Measurements from ENCODE around the gene ECHDC3. TPM values are rescaled to one million over a fixed set of nuclear protein-coding genes. Genes with fewer than 3 reads are reported as not detected.

The ECHDC3 gene
- total and polyA plus RNA-seq, 2 of the 13 experiments (the other 11 are each of a cell fraction or from before 2014, with no cell fraction given) = not detected

DNA sequence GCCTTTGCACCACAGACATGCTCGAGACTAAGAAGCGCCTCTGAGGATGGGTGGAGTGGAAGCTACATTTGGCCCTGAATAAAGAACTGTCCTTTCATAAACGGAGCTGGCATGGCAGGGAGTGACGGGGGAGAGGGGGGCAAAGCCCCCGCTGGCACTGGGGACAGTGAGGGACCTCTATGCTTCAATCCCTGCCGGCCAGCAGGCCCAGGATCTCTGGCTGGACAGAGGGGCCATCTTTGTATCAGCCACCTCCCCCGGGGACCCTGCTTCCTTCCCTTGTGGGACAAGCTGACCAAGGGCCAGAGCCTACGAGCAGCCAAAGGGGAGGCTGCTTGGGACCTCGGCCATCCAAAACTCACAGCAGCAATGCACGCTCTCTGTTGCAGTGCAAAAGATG lies 28.2 kb upstream of the ECHDC3 start:
- intact Hi-C loops (cut with micrococcal nuclease; ENCODE audit: unreplicated experiment) = no loop called here

More for the DNA sequence above, 28.2 kb upstream of the ECHDC3 start:
- no peak for ATAC-seq
- Histone ChIP-seq H3K79me2 (ENCODE audit: insufficient read depth, low read length) (no peaks in the 10 kb centered on the region), H3K4me2 (ENCODE audit: low read depth, low read length) (no peak overlapping the region), H3K9ac (ENCODE audit: insufficient read depth, low read depth, low read length) (no peak overlapping the region), H3K9me3 (ENCODE audit: low read length) (no peaks in the 10 kb centered on the region), H3K4me1 (ENCODE audit: insufficient read depth, low read length) (peaks cover 80% of the 10 kb centered on the region), H2AFZ (ENCODE audit: low read length) (no peak overlapping the region), H4K20me1 (ENCODE audit: insufficient read depth, low read length) (no peaks in the 10 kb centered on the region), H3K27me3 (ENCODE audit: control insufficient read depth in 1 of 2, insufficient read depth in 2 of 2, low read length in 2 of 2) (no peaks in the 10 kb centered on the region), H3K4me3 (replicated peaks in 1 of 3; ENCODE audit: insufficient read depth in 1 of 3, low read depth in 2 of 3, low read length in 3 of 3) (no peak overlapping the region), H3K27ac (ENCODE audit: extremely low read length, insufficient read depth, low read length) (no peak overlapping the region), H3K36me3 (replicated peaks in 1 of 2; ENCODE audit: control insufficient read depth in 1 of 2, insufficient read depth in 2 of 2, low read length in 2 of 2) (no peaks in the 10 kb centered on the region)
- CTCF ChIA-PET (ENCODE audit: low intra/inter-chr PET ratio, low total read pairs) = no interaction called here
- 93% methylated on average over 7 of the region's 10 CpGs for WGBS (ENCODE audit: low lambda C conversion rate)
- FAIRE-seq = no peak
- no peak for TF ChIP-seq PHF8 (CRISPR knock-in tag; IDR thresholded peaks at IDR 0.05)
- 0 out of 2 replicates have a peak, but pooled peaks have one; percentile 7 for TF ChIP-seq ZFY (CRISPR knock-in tag; IDR thresholded peaks at IDR 0.05)
- TF ChIP-seq ZFAT (CRISPR knock-in tag; conservative IDR thresholded peaks at IDR 0.05) = no peak
- TF ChIP-seq, protein P1, sequence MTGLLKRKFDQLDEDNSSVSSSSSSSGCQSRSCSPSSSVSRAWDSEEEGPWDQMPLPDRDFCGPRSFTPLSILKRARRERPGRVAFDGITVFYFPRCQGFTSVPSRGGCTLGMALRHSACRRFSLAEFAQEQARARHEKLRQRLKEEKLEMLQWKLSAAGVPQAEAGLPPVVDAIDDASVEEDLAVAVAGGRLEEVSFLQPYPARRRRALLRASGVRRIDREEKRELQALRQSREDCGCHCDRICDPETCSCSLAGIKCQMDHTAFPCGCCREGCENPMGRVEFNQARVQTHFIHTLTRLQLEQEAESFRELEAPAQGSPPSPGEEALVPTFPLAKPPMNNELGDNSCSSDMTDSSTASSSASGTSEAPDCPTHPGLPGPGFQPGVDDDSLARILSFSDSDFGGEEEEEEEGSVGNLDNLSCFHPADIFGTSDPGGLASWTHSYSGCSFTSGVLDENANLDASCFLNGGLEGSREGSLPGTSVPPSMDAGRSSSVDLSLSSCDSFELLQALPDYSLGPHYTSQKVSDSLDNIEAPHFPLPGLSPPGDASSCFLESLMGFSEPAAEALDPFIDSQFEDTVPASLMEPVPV (CRISPR knock-in tag; IDR thresholded peaks at IDR 0.05) = no peak
- TF ChIP-seq MTF1 (CRISPR knock-in tag; IDR thresholded peaks at IDR 0.05) = no peak
- TF ChIP-seq, protein P2, sequence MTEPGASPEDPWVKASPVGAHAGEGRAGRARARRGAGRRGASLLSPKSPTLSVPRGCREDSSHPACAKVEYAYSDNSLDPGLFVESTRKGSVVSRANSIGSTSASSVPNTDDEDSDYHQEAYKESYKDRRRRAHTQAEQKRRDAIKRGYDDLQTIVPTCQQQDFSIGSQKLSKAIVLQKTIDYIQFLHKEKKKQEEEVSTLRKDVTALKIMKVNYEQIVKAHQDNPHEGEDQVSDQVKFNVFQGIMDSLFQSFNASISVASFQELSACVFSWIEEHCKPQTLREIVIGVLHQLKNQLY (CRISPR knock-in tag; IDR thresholded peaks at IDR 0.05) = no peak
- TF ChIP-seq ZNF333 (CRISPR knock-in tag; IDR thresholded peaks at IDR 0.05; ENCODE audit: borderline replicate concordance) = no peak
- 0 out of 2 replicates have a peak, but pooled peaks have one; percentile 33 for TF ChIP-seq ZSCAN29 (CRISPR knock-in tag; conservative IDR thresholded peaks at IDR 0.05)
- TF ChIP-seq NFKB2 (CRISPR knock-in tag; IDR thresholded peaks at IDR 0.05; ENCODE audit: borderline replicate concordance) = 0 out of 2 replicates have a peak, but pooled peaks have one; percentile 17
- TF ChIP-seq ARID2 (CRISPR knock-in tag; IDR thresholded peaks at IDR 0.05; ENCODE audit: borderline replicate concordance) = no peak
- TF ChIP-seq PHF21A (CRISPR knock-in tag; IDR thresholded peaks at IDR 0.05) = no peak
- TF ChIP-seq, protein P3, sequence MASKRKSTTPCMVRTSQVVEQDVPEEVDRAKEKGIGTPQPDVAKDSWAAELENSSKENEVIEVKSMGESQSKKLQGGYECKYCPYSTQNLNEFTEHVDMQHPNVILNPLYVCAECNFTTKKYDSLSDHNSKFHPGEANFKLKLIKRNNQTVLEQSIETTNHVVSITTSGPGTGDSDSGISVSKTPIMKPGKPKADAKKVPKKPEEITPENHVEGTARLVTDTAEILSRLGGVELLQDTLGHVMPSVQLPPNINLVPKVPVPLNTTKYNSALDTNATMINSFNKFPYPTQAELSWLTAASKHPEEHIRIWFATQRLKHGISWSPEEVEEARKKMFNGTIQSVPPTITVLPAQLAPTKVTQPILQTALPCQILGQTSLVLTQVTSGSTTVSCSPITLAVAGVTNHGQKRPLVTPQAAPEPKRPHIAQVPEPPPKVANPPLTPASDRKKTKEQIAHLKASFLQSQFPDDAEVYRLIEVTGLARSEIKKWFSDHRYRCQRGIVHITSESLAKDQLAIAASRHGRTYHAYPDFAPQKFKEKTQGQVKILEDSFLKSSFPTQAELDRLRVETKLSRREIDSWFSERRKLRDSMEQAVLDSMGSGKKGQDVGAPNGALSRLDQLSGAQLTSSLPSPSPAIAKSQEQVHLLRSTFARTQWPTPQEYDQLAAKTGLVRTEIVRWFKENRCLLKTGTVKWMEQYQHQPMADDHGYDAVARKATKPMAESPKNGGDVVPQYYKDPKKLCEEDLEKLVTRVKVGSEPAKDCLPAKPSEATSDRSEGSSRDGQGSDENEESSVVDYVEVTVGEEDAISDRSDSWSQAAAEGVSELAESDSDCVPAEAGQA (IDR thresholded peaks at IDR 0.05; ENCODE audit: low read depth) = no peak
- TF ChIP-seq, protein P3 (CRISPR knock-in tag; IDR thresholded peaks at IDR 0.05; ENCODE audit: borderline replicate concordance) = no peak
- TF ChIP-seq ZNF530 (CRISPR knock-in tag; IDR thresholded peaks at IDR 0.05; ENCODE audit: low read depth) = no peak
- POLR2A ChIA-PET = interaction anchor here (1.4 to 3.2 kb wide), 3 partner anchors 15 to 194 kb away, joined by 3 to 113 read pairs (median 4); no protein-coding TSS in a partner anchor
- no TSS peak for BruUV-seq (replicated peaks)
- no peak for DNase-seq (ENCODE audit: low spot score)
- in situ Hi-C loops (cut with HindIII; ENCODE audit: extremely low pct_ligation_motif_present, low pct_unique_long_range_greater_than_20kb) = no loop called here

Measured in HepG2 (cell line).